Tibial nerve (tissue), 4 donors: ENCODE data around the gene RIPK3.

Source experiments
- EP300 ChIP-seq, 2 donors: sonication (generic); formaldehyde crosslinking; IDR thresholded peaks; one replicate each; pipeline ENCODE4 v1.6.1; 2017; ENCODE audit warnings: antibody characterized with exemption in 2 of 2, mild to moderate bottlenecking in 1 of 2
- TF ChIP-seq, protein P1 (sequence below), 5 experiments: fragments of 200-600 bp in 3 of 5; fragments of 450-650 bp in 2 of 5; sonication (generic) in 3 of 5; IDR thresholded peaks; one replicate each; pipeline ENCODE4 v1.5.1; 2016 to 2019; ENCODE audit warnings: antibody characterized with exemption in 5 of 5, mild to moderate bottlenecking in 3 of 5, moderate library complexity in 2 of 5

DNA sequence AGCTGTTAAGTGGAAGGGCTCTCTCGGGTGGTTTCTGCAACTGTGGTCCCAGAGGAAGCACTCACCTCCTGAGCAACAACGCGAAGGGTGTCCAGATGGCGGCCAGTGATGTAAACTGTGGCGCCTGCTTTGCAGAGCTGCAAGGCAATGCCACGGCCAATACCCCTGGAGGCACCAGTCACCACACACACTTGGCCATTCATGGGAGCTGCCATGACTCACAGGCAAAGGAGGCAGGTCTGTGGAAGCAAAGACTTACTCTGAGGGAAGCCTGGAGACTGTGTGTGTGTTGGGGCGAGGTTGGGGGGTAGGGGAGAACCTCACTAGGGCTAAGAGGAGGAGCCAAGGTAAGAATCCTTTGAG is 40.9 kb downstream of the RIPK3 start:
- no peak for TF ChIP-seq EP300 (IDR thresholded peaks at IDR 0.05)
- TF ChIP-seq, protein P1, sequence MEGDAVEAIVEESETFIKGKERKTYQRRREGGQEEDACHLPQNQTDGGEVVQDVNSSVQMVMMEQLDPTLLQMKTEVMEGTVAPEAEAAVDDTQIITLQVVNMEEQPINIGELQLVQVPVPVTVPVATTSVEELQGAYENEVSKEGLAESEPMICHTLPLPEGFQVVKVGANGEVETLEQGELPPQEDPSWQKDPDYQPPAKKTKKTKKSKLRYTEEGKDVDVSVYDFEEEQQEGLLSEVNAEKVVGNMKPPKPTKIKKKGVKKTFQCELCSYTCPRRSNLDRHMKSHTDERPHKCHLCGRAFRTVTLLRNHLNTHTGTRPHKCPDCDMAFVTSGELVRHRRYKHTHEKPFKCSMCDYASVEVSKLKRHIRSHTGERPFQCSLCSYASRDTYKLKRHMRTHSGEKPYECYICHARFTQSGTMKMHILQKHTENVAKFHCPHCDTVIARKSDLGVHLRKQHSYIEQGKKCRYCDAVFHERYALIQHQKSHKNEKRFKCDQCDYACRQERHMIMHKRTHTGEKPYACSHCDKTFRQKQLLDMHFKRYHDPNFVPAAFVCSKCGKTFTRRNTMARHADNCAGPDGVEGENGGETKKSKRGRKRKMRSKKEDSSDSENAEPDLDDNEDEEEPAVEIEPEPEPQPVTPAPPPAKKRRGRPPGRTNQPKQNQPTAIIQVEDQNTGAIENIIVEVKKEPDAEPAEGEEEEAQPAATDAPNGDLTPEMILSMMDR (IDR thresholded peaks at IDR 0.05): no peak
